GM21423 (cell line): ENCODE data around the gene HYDIN.
"Not testable (repeated sequence)": the region's sequence is repeated elsewhere in the genome, so short reads cannot be mapped to it uniquely, and the experiment has no call there.

ENCODE experiments used
- ATAC-seq: cut with Tn5 transposase; IDR thresholded peaks from one replicate; pipeline ENCODE4 v1.9.1; 2021; ENCODE audit warnings: mild to moderate bottlenecking, moderate library complexity; ENCODE audit not compliant: unreplicated experiment

The HYDIN gene

DNA sequence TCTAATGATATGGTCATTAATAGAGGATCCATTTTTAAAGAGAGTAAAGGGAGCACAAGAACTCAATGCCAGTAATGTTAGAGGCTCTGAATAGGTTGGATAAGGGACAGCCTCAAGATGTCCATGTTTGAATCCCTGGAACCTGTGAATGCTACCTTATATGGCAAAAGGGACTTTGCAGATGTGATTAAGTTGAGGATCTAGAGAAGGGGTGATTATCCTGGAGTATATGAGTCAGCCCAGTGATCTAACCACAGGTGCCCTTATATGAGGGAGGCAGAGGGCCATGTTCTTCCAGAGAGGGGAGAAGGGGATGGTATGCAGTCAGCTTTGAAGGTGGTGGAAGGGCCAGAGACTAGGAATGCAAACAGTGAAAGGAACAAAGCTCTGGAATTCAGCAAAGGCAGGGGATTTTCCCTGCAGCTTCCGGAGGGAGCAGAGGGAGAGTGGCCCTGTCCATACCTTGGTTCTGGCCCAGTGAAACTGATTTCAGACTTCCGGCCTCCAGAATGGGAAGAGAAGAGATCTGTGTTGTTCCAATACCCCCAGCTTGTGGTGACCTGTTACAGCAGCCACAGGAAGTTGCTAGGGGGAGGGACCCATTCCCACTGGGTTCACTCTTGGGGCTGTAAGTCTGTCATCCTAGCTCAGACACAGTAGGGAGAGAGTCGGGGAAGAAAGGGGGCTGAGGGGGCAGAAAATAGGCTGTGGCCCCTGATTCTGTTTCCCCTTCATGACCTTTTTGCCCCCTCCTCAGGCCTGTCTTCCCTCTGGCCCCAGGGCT lies 220.9 kb downstream of the HYDIN start:
- ATAC-seq, result not testable (repeated sequence)

GRCh38 chr16:71006516-71006915 lies 224.0 kb downstream of the HYDIN start:
- not testable (repeated sequence) for ATAC-seq

DNA sequence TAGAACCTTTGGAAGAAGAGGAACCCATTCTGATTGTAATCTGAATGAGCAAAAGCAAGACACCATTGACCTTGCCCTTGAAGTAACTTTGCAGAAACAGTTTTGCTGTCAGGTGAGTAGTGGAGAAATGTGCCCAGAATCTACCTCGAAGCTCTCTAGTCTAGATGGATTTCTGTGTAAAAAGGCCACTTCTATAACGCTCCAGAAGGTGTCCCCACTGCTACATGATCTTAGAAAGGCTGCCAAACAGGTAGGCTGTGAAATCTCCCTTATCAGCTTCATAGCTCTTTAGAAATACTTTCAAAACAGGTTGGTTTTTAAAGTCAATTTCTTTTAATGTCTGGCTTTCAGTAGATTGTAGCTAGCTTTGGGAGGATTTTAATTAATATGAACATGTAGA lies 230.8 kb downstream of the HYDIN start:
- not testable (repeated sequence) for ATAC-seq

GRCh38 chr16:70995799-70996198 lies 234.7 kb downstream of the HYDIN start:
- ATAC-seq, result not testable (repeated sequence)

DNA sequence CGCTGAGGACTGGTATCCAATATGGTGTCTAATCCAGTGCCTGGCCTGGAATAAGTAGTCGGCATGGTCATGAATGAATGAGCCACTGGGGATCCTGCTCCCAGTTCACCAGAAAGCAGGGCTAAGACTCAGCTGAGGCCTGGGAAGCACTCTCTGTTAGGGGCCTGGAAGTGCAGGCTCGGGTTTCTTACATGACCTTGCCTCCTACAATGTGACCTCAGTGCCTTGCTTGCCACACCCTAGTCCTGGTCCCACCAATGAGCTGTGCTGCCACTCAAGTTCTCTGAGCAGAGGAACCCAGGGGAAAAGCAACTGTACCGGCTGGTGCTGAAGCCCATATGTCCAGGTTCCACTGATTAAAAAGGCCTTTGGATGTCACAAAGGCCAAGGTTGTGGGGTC lies 238.0 kb downstream of the HYDIN start:
- not testable (repeated sequence) for ATAC-seq

- not testable (repeated sequence) for ATAC-seq
These were observed 243.4 kb downstream of the HYDIN start for GRCh38 chr16:70987019-70987715.

DNA sequence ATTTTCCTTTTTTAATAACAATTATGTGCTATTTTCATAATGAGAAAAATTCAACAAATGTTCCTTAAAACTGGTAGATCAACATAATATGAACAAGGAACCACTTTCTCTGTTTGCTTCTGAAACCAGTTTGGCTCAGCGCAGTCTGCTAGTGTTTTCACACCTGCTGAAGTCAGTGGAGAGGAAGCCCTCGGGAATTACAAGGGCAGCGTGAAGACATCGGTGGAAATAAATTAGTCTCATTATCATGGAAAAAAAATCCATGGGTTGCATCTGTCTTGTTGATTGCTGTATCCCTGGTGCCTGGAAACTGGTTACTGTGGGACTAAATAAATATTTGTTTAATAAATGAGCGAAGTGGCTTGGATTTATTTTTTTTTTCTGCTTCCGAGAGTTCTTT lies 245.8 kb downstream of the HYDIN start:
- not testable (repeated sequence) for ATAC-seq

GRCh38 chr16:70968332-70968731 lies 262.2 kb downstream of the HYDIN start:
- ATAC-seq, result not testable (repeated sequence)

GRCh38 chr16:70960169-70960568 lies 270.4 kb downstream of the HYDIN start:
- ATAC-seq, result not testable (repeated sequence)

DNA sequence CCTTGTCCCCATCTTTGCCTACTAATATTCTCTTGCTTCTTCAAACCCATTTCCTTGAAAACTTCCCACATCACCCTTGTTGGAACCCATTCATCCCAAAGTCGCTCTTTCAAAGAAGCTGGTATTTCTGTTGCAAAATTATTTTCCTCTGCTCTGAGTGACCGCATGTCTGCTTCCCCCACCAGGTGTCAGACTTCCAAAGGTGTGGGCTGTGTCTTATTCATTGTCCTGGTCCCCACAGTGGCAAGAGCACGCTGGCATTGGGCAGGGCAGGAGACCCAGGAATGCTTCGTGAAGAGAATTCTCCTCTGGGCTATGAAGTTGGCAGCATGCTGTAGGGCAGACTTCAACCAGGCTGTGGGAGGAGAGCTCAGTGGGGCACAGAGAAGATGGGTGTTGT lies 275.6 kb downstream of the HYDIN start:
- not testable (repeated sequence) for ATAC-seq

- ATAC-seq, result not testable (repeated sequence)
These were observed 276.7 kb downstream of the HYDIN start for GRCh38 chr16:70953824-70954223.

DNA sequence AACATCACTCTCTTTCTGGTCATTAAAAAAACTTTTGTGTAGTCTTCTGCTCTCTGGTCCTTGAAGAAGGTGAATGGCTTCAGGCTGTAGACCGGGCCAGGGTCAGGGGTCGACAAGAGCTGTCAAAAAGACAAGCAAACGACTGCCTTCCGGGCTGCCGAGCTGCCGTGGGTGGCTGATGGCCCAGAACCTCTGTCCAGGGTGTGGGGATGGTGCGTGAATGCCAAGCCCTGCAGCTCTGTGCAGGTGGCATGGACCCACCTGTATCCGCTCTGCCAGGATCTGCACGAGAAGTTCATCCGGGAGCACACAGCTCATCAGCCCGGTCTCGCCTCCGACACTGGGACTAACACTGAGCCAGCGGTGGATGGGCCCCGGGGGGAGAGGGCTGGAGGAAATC lies 287.0 kb downstream of the HYDIN start:
- not testable (repeated sequence) for ATAC-seq

DNA sequence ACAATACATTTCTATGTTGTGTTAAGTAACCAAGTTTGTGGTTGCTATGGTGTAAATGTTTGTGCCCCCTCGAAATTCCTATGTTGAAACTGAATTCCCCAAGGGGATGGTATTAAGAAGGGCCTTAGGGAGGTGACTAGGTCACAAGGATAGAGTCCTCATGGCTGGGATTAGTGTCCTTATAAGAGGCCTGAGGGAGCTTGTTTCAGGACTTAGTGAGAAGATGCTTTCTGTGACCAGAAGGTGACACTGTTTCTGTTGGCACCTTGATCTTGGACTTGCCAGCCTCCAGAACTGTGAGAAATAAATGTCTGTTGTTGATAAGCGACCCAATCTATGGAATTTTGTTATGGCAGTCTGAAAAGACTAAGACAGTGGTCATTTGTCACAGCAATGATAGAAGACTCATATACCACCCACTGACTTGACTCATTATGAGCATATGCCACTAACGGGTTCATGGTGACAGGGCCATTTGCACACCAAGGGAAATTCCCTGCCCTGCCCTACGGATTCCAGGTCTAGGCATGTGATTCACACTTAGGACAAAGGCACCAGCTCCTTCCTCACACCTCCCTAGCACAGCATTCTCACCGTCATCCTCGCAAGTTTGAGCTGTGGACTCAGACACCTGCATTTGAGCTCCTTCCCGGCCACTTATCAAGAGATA lies 290.7 kb downstream of the HYDIN start:
- not testable (repeated sequence) for ATAC-seq

- not testable (repeated sequence) for ATAC-seq
These were observed 293.6 kb downstream of the HYDIN start for GRCh38 chr16:70936781-70937525.

DNA sequence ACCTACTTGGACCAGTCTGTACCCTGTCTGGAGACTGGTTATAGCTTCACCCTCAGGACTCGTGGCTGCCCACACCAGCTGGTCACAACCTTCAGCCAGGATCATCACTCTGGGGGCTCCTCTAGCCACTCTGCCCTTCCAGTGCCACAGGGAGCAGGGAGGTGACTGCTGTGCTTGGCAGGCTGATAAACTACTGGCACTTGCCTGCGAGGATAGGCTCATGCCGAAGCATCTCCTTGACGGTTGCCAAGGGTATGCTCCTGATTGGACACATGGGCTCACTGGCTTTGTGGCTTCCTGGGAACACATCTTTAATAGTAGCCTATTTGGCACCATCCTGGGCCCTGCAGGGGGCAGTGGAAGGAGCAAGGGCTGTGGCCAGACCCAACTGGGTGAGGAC lies 295.2 kb downstream of the HYDIN start:
- not testable (repeated sequence) for ATAC-seq

GRCh38 chr16:70933746-70934145 lies 296.8 kb downstream of the HYDIN start:
- ATAC-seq, result not testable (repeated sequence)

- ATAC-seq, result not testable (repeated sequence)
These were observed 299.8 kb downstream of the HYDIN start for GRCh38 chr16:70930757-70931156.

GRCh38 chr16:70922164-70922563 lies 308.4 kb downstream of the HYDIN start:
- ATAC-seq, result not testable (repeated sequence)

DNA sequence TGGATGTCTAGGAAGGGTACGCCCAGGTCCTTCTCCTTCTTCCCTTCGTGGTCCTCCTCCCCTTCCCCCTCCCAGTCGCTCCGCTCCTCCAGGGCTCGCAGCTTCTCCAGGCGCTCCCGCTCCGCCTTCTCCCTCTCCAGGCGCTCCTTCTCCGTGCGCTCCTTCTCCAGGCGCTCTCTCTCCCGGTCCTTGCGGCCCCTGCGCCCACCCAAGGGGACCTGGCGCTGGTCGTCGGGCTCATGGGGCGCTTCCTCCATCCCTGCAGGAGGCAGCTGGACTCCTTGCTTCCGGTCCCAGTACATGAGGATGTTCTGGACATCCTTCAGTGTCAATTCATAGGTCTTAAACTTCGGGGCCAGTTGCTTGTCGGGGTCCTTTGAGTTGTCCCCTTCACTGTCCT lies 309.9 kb downstream of the HYDIN start:
- not testable (repeated sequence) for ATAC-seq

DNA sequence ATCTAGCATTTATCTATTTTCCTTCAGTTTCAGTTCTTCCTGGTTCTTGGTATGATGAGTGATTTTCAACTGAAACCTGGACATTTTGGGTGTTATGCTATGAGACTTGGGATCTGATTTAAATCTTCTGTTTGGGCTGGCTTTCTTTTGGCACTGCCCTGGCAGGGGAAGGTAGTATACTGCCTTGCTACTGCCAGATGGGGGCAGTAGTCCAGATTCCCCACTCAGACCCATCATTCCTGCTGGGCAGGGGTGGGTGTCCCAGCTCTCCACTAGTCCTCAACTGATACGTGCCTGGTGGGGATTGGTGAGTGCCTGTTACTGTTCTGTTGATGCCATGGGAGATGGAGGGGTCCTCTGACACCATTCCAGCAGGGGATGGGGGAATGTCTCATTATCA lies 342.3 kb downstream of the HYDIN start:
- not testable (repeated sequence) for ATAC-seq

GRCh38 chr16:70884652-70885051 lies 345.9 kb downstream of the HYDIN start:
- not testable (repeated sequence) for ATAC-seq
